ENCODE measurements around the gene TNFRSF18. TPM values are rescaled to one million over a fixed set of nuclear protein-coding genes. Genes with fewer than 3 reads are reported as not detected.
A peak's percentile ranks its signal among the peaks of the same experiment; 100 is the strongest.

Gene TNFRSF18
- total and polyA plus RNA-seq, 5 experiments from 2014 or later = 1.5 to 2.3 (median 1.6) TPM; not detected in 2

- Mint-ChIP-seq H3K9me3 (no peaks in the 10 kb centered on the region), H3K27me3 (peaks cover 0 to 1% (median 0%) of the 10 kb centered on the region in 5 donors), H3K4me1 (peaks cover 4 to 13% (median 13%) of the 10 kb centered on the region in 4 donors), H3K27ac (no peak overlapping the region), H3K36me3 (no peaks in the 10 kb centered on the region), H3K4me3 (peak overlapping the region in 2 of 10 donors; percentile 24 to 29)
- POLR2A ChIA-PET = interaction anchor here (0.6 kb wide), 1 partner anchor 160 kb away, joined by 4 read pairs; no protein-coding TSS in a partner anchor
- ATAC-seq (no peak), DNase-seq (no peak)
These were observed 39.6 kb upstream of the TNFRSF18 start for GRCh38 chr1:1245817-1246576.

DNA sequence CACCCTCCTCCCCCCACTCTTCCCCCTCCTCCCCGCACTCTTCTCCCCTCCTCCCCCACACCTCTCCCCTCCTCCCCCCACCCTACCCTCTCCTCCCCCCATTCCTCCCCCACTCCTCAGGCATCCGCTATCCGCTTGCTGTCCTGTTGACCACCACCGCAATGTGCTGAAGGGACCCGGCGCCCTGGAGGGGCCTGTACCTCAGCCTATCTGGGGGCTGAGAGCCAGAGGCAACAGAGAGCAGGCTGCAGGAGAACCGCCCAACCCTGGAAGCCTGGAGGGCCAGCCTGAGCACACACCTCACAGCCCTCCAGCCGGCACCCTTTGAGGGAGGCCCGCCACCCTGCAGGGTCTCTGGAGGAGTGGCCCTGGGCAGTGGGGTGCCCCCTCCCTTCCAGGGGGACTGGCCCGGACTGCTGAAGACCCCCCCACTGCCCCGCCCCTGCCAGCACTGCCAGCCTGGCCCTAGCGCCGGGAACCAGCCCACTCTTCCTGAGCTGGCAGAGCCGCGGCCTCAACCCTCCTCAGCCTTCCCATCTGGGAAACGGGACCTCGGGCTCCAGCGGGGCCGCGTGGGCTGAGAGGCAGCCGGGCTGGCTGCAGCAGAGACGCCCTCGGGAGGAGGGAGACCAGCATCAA is 38.9 kb upstream of the TNFRSF18 start:
- POLR2A ChIA-PET = no interaction called here
- ATAC-seq (no peak), DNase-seq (no peak)
- Mint-ChIP-seq H3K4me3 (no peak overlapping the region), H3K9me3 (no peaks in the 10 kb centered on the region), H3K27me3 (peaks cover 0 to 1% (median 0%) of the 10 kb centered on the region in 5 donors), H3K27ac (no peak overlapping the region), H3K4me1 (peaks cover 2 to 7% (median 7%) of the 10 kb centered on the region in 4 donors), H3K36me3 (no peaks in the 10 kb centered on the region)

DNA sequence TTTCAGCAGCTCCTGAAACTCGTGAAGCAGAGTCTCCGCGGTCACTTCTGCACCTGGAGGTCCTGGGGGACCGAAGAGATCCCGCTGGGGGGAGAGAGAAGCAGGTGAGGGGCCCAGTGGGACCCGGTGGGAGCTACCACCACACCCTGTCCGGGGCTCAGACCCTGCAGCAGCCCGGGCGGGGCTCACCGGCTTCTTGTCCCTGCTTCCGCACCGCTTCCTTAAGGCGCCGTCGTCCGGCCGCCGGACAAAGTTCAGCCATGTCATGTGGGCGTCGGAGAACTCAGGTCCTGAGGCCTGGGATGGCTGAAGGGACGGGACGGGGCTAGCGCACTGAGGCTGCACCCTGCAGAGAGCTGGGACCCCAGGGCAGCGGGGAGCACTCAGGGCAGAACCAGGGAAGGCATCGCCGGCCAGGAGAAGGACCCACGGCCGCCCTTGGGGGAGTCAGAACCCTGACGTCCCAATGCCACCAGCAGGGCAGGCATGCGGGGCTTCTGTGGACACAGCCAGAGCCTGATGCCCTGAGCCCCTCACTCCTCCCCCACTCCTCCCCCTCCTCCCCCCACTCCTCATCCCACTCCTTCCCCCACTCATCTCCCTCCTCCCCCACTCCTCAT is 37.9 kb upstream of the TNFRSF18 start:
- DNase-seq (peak in 1 of 10 donors; percentile 30), ATAC-seq (no peak)
- Mint-ChIP-seq H3K36me3 (no peaks in the 10 kb centered on the region), H3K9me3 (no peaks in the 10 kb centered on the region), H3K4me3 (no peak overlapping the region), H3K27ac (no peak overlapping the region), H3K4me1 (peaks cover 0 to 2% (median 0%) of the 10 kb centered on the region in 4 donors), H3K27me3 (peaks cover 0 to 1% (median 0%) of the 10 kb centered on the region in 5 donors)
- POLR2A ChIA-PET = no interaction called here

DNA sequence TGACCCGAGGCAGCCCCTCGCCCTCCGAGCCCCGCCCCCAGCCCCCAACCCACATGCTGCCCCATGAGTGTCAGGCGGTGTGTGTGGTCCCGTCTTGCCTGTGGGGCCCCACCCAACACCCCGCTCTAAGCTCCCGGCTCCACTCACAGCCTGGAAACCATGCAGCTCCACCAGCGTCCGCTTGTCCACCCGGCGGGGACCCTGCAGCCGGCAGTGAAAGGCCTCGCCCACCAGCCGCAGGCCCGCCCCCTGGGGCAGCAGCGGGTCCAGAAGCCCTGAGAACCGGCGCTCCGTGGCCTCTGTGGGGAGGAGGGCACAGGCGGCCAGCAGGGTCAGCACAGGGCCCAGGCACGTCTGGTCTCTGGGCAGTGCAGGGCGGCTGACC is 37.4 kb upstream of the TNFRSF18 start:
- peaks cover 0 to 2% (median 0%) of the 10 kb centered on the region in 4 donors for H3K4me1 Mint-ChIP-seq
- peaks cover 0 to 1% (median 0%) of the 10 kb centered on the region in 5 donors for H3K27me3 Mint-ChIP-seq
- no peak for ATAC-seq
- DNase-seq = no peak
- H3K9me3 Mint-ChIP-seq = no peaks in the 10 kb centered on the region
- H3K4me3 Mint-ChIP-seq = peak overlapping the region in 1 of 10 donors; percentile 20
- POLR2A ChIA-PET = interaction anchor here (1.0 kb wide), 1 partner anchor 94 kb away, joined by 3 read pairs; no protein-coding TSS in a partner anchor
- H3K36me3 Mint-ChIP-seq = no peaks in the 10 kb centered on the region
- H3K27ac Mint-ChIP-seq = no peak overlapping the region

DNA sequence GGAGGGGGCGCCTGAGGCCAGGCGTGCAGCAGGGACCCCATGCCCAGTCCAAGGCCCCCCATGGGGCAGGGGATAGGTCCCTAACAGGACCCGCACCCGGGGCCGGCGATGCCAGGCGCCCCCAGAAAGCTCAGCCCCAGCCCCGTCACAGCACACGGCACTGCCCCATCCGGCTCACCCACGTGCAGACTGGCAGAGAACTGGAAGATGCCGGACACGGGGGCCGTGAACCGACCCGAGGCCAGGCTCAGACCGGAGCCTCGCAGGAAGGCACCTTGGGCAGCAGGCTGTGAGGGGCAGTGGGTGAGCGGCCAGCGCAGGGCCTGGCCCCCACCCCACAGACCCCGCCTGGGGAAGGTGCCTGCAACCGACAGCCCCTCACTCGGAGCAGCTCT is 36.9 kb upstream of the TNFRSF18 start:
- Mint-ChIP-seq H3K9me3 (no peaks in the 10 kb centered on the region), H3K27me3 (peaks cover 0 to 1% (median 0%) of the 10 kb centered on the region in 5 donors), H3K4me3 (no peak overlapping the region), H3K36me3 (no peaks in the 10 kb centered on the region), H3K4me1 (peaks cover 0 to 2% (median 0%) of the 10 kb centered on the region in 4 donors), H3K27ac (no peak overlapping the region)
- ATAC-seq (no peak), DNase-seq (no peak)
- POLR2A ChIA-PET = interaction anchor here (1.0 kb wide), 1 partner anchor 94 kb away, joined by 3 read pairs; no protein-coding TSS in a partner anchor

DNA sequence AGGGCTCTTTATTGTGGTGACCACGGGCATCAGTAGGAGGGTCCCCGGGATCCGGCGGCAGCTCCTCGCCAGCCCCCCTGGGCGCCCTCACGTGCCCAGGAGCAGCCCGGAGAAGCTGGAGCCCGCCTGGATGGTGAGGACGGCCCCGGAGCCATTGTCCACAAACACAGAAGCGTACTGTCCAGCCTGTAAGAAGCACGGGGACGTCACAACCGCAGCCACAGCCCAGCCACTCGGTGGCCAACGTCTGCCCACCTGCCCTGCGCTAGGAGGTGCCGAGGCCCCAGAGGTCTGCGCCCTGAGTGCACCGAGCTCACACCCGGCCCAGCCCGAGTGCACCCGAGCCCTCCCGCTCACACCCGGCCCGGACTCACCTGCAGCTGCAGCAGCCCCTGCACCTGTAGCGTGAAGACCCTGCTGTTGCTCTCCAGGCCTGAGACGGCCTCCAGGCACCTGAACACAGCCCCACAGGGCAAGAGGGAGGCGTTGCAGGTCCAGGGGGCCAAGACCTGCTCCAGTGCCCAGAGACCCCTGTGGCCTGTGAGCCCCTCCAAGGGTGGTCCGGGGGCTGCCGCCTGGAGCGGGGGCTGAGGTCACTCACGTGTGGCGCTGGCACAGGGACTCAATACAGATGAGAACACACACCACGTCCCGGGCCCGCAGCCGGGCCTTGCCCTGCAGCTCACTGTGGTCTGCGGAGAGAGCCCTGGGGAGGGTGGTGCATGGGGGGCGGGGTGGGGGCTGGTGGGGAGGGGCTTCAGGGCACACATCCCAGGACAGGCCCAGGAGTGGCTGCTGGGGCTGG is 36.3 kb upstream of the TNFRSF18 start:
- H3K4me1 Mint-ChIP-seq = peaks cover 0 to 2% (median 0%) of the 10 kb centered on the region in 4 donors
- H3K36me3 Mint-ChIP-seq = no peaks in the 10 kb centered on the region
- no peak for DNase-seq
- POLR2A ChIA-PET = interaction anchor here (0.8 to 1.0 kb wide), 2 partner anchors 8 to 93 kb away, joined by 3 read pairs; no protein-coding TSS in a partner anchor
- H3K27ac Mint-ChIP-seq = no peak overlapping the region
- peaks cover 0 to 1% (median 0%) of the 10 kb centered on the region in 5 donors for H3K27me3 Mint-ChIP-seq
- H3K4me3 Mint-ChIP-seq = no peak overlapping the region
- ATAC-seq = no peak
- no peaks in the 10 kb centered on the region for H3K9me3 Mint-ChIP-seq

- POLR2A ChIA-PET = interaction anchor here (0.6 kb wide), 1 partner anchor 13 kb away, joined by 3 read pairs; no protein-coding TSS in a partner anchor
- H3K36me3 Mint-ChIP-seq = no peaks in the 10 kb centered on the region
- peaks cover 0 to 4% (median 0%) of the 10 kb centered on the region in 4 donors for H3K4me1 Mint-ChIP-seq
- no peaks in the 10 kb centered on the region for H3K9me3 Mint-ChIP-seq
- no peak for ATAC-seq
- no peak for DNase-seq
- H3K27ac Mint-ChIP-seq = no peak overlapping the region
- no peak overlapping the region for H3K4me3 Mint-ChIP-seq
- no peaks in the 10 kb centered on the region for H3K27me3 Mint-ChIP-seq
These were observed 35.3 kb upstream of the TNFRSF18 start for GRCh38 chr1:1241588-1242219.

DNA sequence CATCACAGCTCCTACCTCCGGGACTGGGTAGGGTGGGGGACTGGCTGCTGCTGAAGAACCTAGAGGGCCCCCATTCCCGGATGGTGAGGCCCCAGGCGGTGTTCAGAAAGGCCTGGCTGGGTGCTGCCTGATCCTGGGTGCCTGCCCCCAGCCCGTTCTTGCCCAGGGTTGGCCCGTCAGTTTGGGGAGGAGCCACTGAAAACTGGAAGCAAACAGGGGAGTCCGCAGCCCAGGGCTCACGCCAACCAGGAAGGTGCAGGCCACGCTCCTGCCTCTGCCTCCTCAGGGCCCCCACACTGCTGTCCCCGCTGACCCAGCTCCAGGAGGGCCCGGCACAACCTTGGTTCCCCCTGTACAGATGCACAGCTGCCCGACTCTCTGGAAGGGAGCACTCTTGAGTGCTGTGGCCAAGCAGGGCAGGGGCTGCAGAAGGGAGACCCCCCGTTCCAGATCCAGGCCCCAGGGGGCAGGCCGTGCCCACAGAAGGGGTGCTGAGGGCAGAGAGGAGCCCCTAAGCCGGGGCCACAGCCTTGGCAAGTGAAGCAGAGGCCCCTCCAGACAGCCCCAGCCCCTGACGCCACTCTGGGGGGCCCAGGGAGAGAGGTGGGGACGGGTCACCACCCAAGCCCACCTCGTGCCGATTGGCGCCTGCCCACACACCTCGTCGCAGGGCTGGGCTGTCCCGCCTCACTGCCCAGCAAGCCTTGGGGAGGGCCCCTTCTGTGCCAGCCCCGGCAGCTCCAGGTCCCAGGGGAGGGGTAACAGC is 34.6 kb upstream of the TNFRSF18 start:
- Mint-ChIP-seq H3K36me3 (no peaks in the 10 kb centered on the region), H3K4me1 (peaks cover 0 to 4% (median 0%) of the 10 kb centered on the region in 4 donors), H3K4me3 (no peak overlapping the region), H3K27me3 (no peaks in the 10 kb centered on the region), H3K9me3 (no peaks in the 10 kb centered on the region), H3K27ac (no peak overlapping the region)
- POLR2A ChIA-PET = interaction anchor here (0.5 to 0.6 kb wide), 2 partner anchors 14 to 767 kb away, joined by 3 to 4 read pairs; no protein-coding TSS in a partner anchor
- DNase-seq = no peak
- ATAC-seq = no peak

DNA sequence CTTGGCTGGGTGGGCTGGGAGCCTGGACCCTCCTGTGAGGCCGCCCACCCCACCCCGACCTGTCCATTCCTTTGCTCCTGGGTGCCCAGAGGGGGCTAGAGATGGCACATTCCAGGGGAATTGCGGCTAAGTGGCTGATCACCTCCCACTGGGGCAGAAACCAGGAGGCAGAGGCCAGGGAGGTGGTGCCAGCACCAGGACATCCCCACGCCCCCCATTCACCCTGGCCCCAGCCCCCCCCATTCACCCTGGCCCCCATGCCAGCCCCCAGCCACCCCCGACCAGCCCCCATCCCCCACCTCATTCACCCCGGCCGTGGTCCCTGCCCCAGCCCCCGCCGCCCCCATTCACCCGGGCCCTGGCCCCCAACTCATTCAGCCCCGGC is 33.9 kb upstream of the TNFRSF18 start:
- POLR2A ChIA-PET = no interaction called here
- no peaks in the 10 kb centered on the region for H3K36me3 Mint-ChIP-seq
- peaks cover 0 to 2% (median 0%) of the 10 kb centered on the region in 4 donors for H3K4me1 Mint-ChIP-seq
- H3K27me3 Mint-ChIP-seq = no peaks in the 10 kb centered on the region
- ATAC-seq = no peak
- DNase-seq = no peak
- no peak overlapping the region for H3K27ac Mint-ChIP-seq
- no peak overlapping the region for H3K4me3 Mint-ChIP-seq
- H3K9me3 Mint-ChIP-seq = no peaks in the 10 kb centered on the region

- ATAC-seq = no peak
- Mint-ChIP-seq H3K4me3 (no peak overlapping the region), H3K9me3 (no peaks in the 10 kb centered on the region), H3K36me3 (no peaks in the 10 kb centered on the region), H3K27me3 (no peaks in the 10 kb centered on the region), H3K27ac (no peak overlapping the region), H3K4me1 (peaks cover 0 to 2% (median under 1%) of the 10 kb centered on the region in 4 donors)
- no peak for DNase-seq
- POLR2A ChIA-PET = interaction anchor here (0.9 kb wide), 1 partner anchor 21 kb away, joined by 3 read pairs; no protein-coding TSS in a partner anchor
These were observed 33.4 kb upstream of the TNFRSF18 start for GRCh38 chr1:1239614-1240347.

GRCh38 chr1:1239227-1239613 is 32.8 kb upstream of the TNFRSF18 start:
- DNase-seq (no peak), ATAC-seq (no peak)
- Mint-ChIP-seq H3K27me3 (no peaks in the 10 kb centered on the region), H3K9me3 (no peaks in the 10 kb centered on the region), H3K4me3 (no peak overlapping the region), H3K27ac (no peak overlapping the region), H3K4me1 (peaks cover 0 to 7% (median 6%) of the 10 kb centered on the region in 4 donors), H3K36me3 (peaks cover 0 to 5% (median 0%) of the 10 kb centered on the region in 3 donors)
- POLR2A ChIA-PET = interaction anchor here (0.9 kb wide), 1 partner anchor 22 kb away, joined by 3 read pairs; no protein-coding TSS in a partner anchor
